Peyer's patch (tissue), 4 donors: ENCODE measurements around the gene CTLA4. TPM values are rescaled to one million over a fixed set of nuclear protein-coding genes. Genes with fewer than 3 reads are reported as not detected.

Source experiments
- DNase-seq, 3 donors: peaks; one replicate each; pipeline ENCODE4 v3.0.0-alpha.2; 2017 to 2019
- H3K27ac ChIP-seq, 4 donors: fragments of 200-600 bp; sonication (generic); one replicate each; pipeline ENCODE4 v1.5.1; 2016 to 2019
- H3K27me3 ChIP-seq, 2 donors: fragments of 200-600 bp; sonication (generic); one replicate each; pipeline ENCODE4 v1.5.1; 2019
- H3K36me3 ChIP-seq, 3 donors: fragments of 200-600 bp; sonication (generic); one replicate each; pipeline ENCODE4 v1.5.1; 2016 to 2019
- H3K4me1 ChIP-seq, 4 donors: fragments of 200-600 bp; sonication (generic); one replicate each; pipeline ENCODE4 v1.5.1; 2016 to 2019
- H3K4me3 ChIP-seq, 4 donors: fragments of 200-600 bp; sonication (generic); 1 replicate in 3 of 4; 2 replicates in 1 of 4; pipeline ENCODE4 v1.5.1; 2016 to 2019; ENCODE audit warnings: mild to moderate bottlenecking in 1 of 4
- H3K9me3 ChIP-seq, 4 donors: fragments of 200-600 bp; sonication (generic); one replicate each; pipeline ENCODE4 v1.5.1; 2016 to 2019; ENCODE audit warnings: mild to moderate bottlenecking in 1 of 4
- POLR2A ChIP-seq, 2 donors: fragments of 450-650 bp; IDR thresholded peaks; one replicate each; pipeline ENCODE4 v1.5.1; 2017; ENCODE audit warnings: antibody characterized with exemption in 2 of 2, mild to moderate bottlenecking in 2 of 2, moderate library complexity in 2 of 2
- total RNA-seq, 4 donors: library from RNA; depleted of rRNA; stranded (reverse); fragments of >200 nt; gene quantifications; one replicate each; pipeline ENCODE4 v1.1.0, GENCODE V29; 2016
- TF ChIP-seq, protein P1 (sequence below), 6 experiments: fragments of 450-650 bp in 4 of 6; fragments of 200-600 bp in 2 of 6; sonication (generic) in 1 of 6; IDR thresholded peaks; one replicate each; pipeline ENCODE4 v1.5.1; 2017 to 2019; ENCODE audit warnings: antibody characterized with exemption in 6 of 6, mild to moderate bottlenecking in 3 of 6, moderate library complexity in 1 of 6

Gene CTLA4
- total RNA-seq, 4 donors from 2014 or later, result 42.1 TPM; not detected in 3

GRCh38 chr2:203823173-203823572 lies 44.4 kb upstream of the CTLA4 start:
- no peaks in the 10 kb centered on the region for H3K27me3 ChIP-seq

GRCh38 chr2:203824057-203824456 lies 43.5 kb upstream of the CTLA4 start:
- no peak overlapping the region for H3K4me3 ChIP-seq
- no peaks in the 10 kb centered on the region for H3K4me1 ChIP-seq
- no peak overlapping the region for H3K27ac ChIP-seq
- H3K36me3 ChIP-seq, result no peaks in the 10 kb centered on the region
- no peaks in the 10 kb centered on the region for H3K27me3 ChIP-seq
- DNase-seq, result no peak
- no peak for TF ChIP-seq POLR2A (IDR thresholded peaks at IDR 0.05)
- TF ChIP-seq, protein P1, sequence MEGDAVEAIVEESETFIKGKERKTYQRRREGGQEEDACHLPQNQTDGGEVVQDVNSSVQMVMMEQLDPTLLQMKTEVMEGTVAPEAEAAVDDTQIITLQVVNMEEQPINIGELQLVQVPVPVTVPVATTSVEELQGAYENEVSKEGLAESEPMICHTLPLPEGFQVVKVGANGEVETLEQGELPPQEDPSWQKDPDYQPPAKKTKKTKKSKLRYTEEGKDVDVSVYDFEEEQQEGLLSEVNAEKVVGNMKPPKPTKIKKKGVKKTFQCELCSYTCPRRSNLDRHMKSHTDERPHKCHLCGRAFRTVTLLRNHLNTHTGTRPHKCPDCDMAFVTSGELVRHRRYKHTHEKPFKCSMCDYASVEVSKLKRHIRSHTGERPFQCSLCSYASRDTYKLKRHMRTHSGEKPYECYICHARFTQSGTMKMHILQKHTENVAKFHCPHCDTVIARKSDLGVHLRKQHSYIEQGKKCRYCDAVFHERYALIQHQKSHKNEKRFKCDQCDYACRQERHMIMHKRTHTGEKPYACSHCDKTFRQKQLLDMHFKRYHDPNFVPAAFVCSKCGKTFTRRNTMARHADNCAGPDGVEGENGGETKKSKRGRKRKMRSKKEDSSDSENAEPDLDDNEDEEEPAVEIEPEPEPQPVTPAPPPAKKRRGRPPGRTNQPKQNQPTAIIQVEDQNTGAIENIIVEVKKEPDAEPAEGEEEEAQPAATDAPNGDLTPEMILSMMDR (IDR thresholded peaks at IDR 0.05), result no peak
- no peaks in the 10 kb centered on the region for H3K9me3 ChIP-seq

More at GRCh38 chr2:203823173-203823572, 44.4 kb upstream of the CTLA4 start:
- no peak for DNase-seq
- Histone ChIP-seq H3K9me3 (no peaks in the 10 kb centered on the region), H3K4me1 (no peaks in the 10 kb centered on the region), H3K27ac (no peak overlapping the region), H3K36me3 (no peaks in the 10 kb centered on the region), H3K4me3 (no peak overlapping the region)
- TF ChIP-seq, protein P1 (IDR thresholded peaks at IDR 0.05), result no peak
- TF ChIP-seq POLR2A (IDR thresholded peaks at IDR 0.05), result no peak

DNA sequence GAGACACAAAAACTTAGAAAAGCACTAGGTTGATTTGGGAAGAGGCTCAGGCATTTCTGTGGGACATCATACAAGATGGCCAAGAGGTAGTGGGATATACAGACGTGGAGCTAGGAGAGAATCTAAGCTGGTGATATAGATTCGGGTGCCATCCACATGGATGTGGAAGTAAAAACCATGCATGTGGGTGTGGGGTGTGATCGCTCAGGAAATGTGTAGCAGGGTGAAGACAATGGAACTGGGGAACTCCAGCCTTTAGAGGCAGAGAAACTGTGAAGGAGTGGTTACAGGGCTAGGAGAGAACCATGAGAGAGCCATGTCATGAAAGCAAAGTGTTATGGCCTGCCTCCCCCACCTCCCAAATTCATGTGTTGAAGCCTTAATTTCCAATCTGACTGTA lies 43.0 kb upstream of the CTLA4 start:
- no peak for DNase-seq
- H3K4me1 ChIP-seq, result no peaks in the 10 kb centered on the region
- no peaks in the 10 kb centered on the region for H3K9me3 ChIP-seq
- TF ChIP-seq, protein P1 (IDR thresholded peaks at IDR 0.05), result no peak
- no peak for TF ChIP-seq POLR2A (IDR thresholded peaks at IDR 0.05)
- no peaks in the 10 kb centered on the region for H3K27me3 ChIP-seq
- no peaks in the 10 kb centered on the region for H3K36me3 ChIP-seq
- no peak overlapping the region for H3K27ac ChIP-seq
- no peak overlapping the region for H3K4me3 ChIP-seq

DNA sequence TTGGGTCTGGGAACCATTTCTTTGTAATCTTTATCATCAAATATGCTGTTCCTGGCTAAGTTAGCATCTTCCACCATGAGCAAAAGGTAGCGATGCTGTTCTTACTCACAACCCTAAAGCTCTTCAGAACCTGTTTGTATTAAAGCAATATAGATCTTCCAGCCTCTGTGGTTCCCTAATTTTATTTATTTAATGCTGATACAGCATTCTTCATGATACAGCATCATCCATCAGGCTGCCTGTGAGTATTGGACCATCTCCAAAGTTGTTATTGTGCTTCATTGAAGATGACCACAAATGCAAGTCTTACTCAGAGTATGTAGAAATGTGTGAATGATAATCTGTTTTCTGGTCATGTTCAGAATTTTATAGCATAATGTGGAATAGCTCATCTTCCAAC lies 40.9 kb upstream of the CTLA4 start:
- no peak for TF ChIP-seq POLR2A (IDR thresholded peaks at IDR 0.05)
- TF ChIP-seq, protein P1 (IDR thresholded peaks at IDR 0.05), result no peak
- no peak for DNase-seq
- Histone ChIP-seq H3K9me3 (no peaks in the 10 kb centered on the region), H3K36me3 (no peaks in the 10 kb centered on the region), H3K27ac (no peak overlapping the region), H3K4me3 (no peak overlapping the region), H3K27me3 (no peaks in the 10 kb centered on the region), H3K4me1 (no peaks in the 10 kb centered on the region)

DNA sequence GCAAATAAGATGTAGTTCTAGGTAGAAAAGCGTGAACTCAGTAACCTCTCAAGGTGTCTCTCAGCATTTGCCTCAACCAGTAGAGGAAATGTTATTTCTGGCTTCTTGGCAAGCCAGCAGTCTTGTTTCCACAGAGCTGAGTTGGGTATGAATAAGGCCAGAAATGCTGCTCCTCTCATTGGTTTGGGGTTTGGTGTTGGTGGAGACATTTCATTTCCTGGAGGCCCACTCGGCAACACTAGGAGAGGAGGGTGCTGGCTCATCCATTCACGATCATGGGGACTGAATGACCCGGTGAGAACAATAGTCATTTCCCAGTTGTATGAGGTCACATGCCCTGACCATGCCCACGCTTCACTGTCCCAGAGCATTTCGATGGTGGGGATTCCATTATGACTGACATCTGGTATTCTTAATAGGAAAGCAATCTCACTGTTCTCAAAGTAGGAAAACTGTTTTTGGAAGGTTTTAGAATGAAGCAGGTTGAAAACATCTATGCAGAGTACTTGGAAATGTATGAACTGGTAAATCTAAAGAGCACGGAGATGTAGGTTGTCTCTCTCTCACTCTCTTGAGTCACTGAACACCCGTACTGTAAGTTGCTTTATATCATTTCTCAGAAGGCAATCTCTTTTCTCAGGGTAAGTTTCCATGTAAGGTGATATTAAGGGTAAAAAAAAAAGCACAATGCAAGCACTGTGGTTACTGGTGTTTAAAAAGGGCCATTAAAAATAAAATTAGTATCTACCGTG lies 37.1 kb upstream of the CTLA4 start:
- DNase-seq, result no peak
- Histone ChIP-seq H3K4me3 (no peak overlapping the region), H3K27me3 (no peaks in the 10 kb centered on the region), H3K27ac (no peak overlapping the region), H3K4me1 (no peaks in the 10 kb centered on the region), H3K9me3 (no peaks in the 10 kb centered on the region), H3K36me3 (no peaks in the 10 kb centered on the region)
- TF ChIP-seq POLR2A (IDR thresholded peaks at IDR 0.05), result no peak
- TF ChIP-seq, protein P1 (IDR thresholded peaks at IDR 0.05), result no peak
